IMR-90 (cell line): ENCODE data around the gene MAPK9.

Experiments used
- CEBPB ChIP-seq: IDR thresholded peaks from 2 replicates; pipeline ENCODE4 v1.6.1; 2012; ENCODE audit warnings: low read depth, low read length, improper control_type of control experiment
- FOS ChIP-seq: fragments of 150-350 bp; IDR thresholded peaks from 2 replicates; pipeline ENCODE4 v1.6.1; 2016; ENCODE audit warnings: low read depth, low read length
- MAZ ChIP-seq: IDR thresholded peaks from 2 replicates; pipeline ENCODE4 v1.6.1; 2012; ENCODE audit warnings: low read depth, mild to moderate bottlenecking, low read length, improper control_type of control experiment, moderate library complexity, borderline replicate concordance
- MXI1 ChIP-seq: IDR thresholded peaks from 2 replicates; pipeline ENCODE4 v1.6.1; 2012; ENCODE audit warnings: low read depth, mild to moderate bottlenecking, low read length, moderate library complexity, borderline replicate concordance
- POLR2A ChIP-seq: IDR thresholded peaks from 2 replicates; pipeline ENCODE4 v1.6.1; 2012; ENCODE audit warnings: mild to moderate bottlenecking, low read depth, low read length
- RAD21 ChIP-seq: IDR thresholded peaks from 2 replicates; pipeline ENCODE4 v1.6.1; 2012; ENCODE audit warnings: low read length, improper control_type of control experiment
- RFX5 ChIP-seq: IDR thresholded peaks from 2 replicates; pipeline ENCODE4 v1.8.0; 2012; ENCODE audit warnings: low read depth, mild to moderate bottlenecking, low read length, moderate library complexity
- TF ChIP-seq, protein P1 (sequence below): conservative IDR thresholded peaks from 2 replicates; pipeline ENCODE4 v1.5.1; 2012; ENCODE audit warnings: mild to moderate bottlenecking, low read depth, low read length, improper control_type of control experiment
- TF ChIP-seq, protein P2 (sequence below): fragments of 150-350 bp; IDR thresholded peaks from 2 replicates; pipeline ENCODE4 v1.6.1; 2017; ENCODE audit warnings: mild to moderate bottlenecking, antibody characterized with exemption, low read length, low read depth

DNA sequence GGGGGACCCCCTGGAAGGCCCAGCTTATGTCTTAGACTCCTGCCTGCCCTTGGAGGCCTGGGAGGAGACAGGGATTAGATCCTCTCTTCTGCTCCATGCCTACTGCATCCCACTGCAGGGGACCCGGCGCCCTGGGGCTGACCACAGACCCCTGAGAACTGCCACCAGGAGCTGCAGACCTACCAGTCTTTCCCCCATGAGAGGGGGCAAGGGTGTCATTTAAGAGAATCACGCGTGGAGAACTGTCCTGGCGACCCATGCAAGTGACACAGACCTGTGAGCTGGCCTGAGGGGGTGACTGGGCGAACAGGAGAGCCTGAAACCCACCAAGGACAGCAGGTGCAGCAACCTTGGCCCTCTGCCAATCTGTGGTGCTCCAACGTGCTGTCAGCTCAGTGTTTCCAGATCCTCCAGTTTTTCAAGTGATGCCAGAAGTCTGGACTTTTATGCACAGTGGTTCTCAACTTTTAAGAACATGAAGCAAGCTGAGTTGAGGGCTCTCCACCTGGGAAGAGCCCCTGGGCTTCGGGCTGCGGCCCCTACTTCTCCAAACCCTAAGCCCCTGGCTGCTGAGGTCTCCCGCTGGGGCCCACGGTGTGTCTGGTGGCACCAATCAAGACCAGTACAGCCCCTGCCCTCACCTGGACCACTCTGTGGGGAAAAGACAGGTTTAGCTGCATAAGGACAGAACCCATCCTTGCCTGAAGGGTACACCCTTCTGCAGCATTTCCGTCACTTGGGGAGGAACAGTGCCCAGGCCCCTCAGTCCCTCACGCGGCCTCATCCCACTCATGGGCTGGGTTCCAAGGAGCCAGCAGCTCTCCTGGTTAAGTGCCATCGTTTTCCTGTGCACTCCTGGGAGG is 43.1 kb upstream of the MAPK9 start:
- TF ChIP-seq, protein P1, sequence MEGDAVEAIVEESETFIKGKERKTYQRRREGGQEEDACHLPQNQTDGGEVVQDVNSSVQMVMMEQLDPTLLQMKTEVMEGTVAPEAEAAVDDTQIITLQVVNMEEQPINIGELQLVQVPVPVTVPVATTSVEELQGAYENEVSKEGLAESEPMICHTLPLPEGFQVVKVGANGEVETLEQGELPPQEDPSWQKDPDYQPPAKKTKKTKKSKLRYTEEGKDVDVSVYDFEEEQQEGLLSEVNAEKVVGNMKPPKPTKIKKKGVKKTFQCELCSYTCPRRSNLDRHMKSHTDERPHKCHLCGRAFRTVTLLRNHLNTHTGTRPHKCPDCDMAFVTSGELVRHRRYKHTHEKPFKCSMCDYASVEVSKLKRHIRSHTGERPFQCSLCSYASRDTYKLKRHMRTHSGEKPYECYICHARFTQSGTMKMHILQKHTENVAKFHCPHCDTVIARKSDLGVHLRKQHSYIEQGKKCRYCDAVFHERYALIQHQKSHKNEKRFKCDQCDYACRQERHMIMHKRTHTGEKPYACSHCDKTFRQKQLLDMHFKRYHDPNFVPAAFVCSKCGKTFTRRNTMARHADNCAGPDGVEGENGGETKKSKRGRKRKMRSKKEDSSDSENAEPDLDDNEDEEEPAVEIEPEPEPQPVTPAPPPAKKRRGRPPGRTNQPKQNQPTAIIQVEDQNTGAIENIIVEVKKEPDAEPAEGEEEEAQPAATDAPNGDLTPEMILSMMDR: no peak
- TF ChIP-seq MXI1: no peak
- TF ChIP-seq POLR2A: no peak
- TF ChIP-seq, protein P2, sequence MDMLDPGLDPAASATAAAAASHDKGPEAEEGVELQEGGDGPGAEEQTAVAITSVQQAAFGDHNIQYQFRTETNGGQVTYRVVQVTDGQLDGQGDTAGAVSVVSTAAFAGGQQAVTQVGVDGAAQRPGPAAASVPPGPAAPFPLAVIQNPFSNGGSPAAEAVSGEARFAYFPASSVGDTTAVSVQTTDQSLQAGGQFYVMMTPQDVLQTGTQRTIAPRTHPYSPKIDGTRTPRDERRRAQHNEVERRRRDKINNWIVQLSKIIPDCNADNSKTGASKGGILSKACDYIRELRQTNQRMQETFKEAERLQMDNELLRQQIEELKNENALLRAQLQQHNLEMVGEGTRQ: no peak
- no peak for TF ChIP-seq RAD21
- TF ChIP-seq RFX5: no peak
- no peak for TF ChIP-seq CEBPB
- TF ChIP-seq FOS: no peak
- no peak for TF ChIP-seq MAZ
